GM12878 (cell line): ENCODE measurements around the gene SPAG17.

Source experiments
- POLR2AphosphoS5 ChIP-seq: IDR thresholded peaks from 2 replicates; pipeline ENCODE4 v1.6.1; 2011; ENCODE audit warnings: mild to moderate bottlenecking, low read length, inconsistent platforms
- RELA ChIP-seq: fragments of 450-650 bp; IDR thresholded peaks from 2 replicates; pipeline ENCODE4 v1.8.0; 2014; ENCODE audit warnings: borderline replicate concordance; ENCODE audit not compliant: partially characterized antibody

- no peak for TF ChIP-seq POLR2AphosphoS5
- no peak for TF ChIP-seq RELA
Measured at GRCh38 chr1:117925981-117926380, 259.0 kb downstream of the SPAG17 start.
